OCI-LY7 (cell line): ENCODE measurements around the gene EXOSC10.

Experiments used
- EZH2phosphoT487 ChIP-seq: fragments of 200-600 bp; sonication (generic); IDR thresholded peaks from 2 replicates; pipeline ENCODE4 v1.6.1; 2018; ENCODE audit warnings: low read depth, borderline replicate concordance, mild to moderate bottlenecking, mixed run types, antibody characterized with exemption, low read length, moderate library complexity, mixed read lengths
- TF ChIP-seq, protein P1 (sequence below): fragments of 200-600 bp; sonication (generic); conservative IDR thresholded peaks from 2 replicates; pipeline ENCODE4 v1.5.1; 2014; ENCODE audit warnings: mild to moderate bottlenecking, antibody characterized with exemption, low read length, moderate library complexity, mixed read lengths

DNA sequence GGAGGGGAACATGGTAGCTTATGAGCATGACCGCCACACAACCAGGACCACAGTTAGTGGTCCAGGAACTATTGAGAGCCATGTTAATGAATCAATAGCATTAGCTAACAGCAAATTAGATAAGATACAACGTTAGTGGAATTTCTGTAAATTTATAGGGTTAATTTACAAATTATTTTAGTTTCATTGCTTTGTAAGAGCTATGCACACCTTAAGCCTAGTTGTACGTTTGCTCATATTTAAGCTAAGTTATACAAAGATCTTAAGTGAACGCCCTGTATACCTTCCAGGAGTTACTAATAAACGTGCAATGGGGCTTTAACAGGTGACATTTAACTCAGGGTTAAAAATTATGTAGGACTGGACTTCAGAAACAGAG lies 749 bp downstream of the EXOSC10 start:
- TF ChIP-seq, protein P1, sequence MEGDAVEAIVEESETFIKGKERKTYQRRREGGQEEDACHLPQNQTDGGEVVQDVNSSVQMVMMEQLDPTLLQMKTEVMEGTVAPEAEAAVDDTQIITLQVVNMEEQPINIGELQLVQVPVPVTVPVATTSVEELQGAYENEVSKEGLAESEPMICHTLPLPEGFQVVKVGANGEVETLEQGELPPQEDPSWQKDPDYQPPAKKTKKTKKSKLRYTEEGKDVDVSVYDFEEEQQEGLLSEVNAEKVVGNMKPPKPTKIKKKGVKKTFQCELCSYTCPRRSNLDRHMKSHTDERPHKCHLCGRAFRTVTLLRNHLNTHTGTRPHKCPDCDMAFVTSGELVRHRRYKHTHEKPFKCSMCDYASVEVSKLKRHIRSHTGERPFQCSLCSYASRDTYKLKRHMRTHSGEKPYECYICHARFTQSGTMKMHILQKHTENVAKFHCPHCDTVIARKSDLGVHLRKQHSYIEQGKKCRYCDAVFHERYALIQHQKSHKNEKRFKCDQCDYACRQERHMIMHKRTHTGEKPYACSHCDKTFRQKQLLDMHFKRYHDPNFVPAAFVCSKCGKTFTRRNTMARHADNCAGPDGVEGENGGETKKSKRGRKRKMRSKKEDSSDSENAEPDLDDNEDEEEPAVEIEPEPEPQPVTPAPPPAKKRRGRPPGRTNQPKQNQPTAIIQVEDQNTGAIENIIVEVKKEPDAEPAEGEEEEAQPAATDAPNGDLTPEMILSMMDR, result no peak
- TF ChIP-seq EZH2phosphoT487, result no peak
